Ammon's horn (tissue), 1 donor: ENCODE results near the gene KIF16B.
"Not testable (repeated sequence)": the region's sequence is repeated elsewhere in the genome, so short reads cannot be mapped to it uniquely, and the experiment has no call there.

ENCODE experiments used
- DNase-seq: peaks from one replicate; pipeline ENCODE4 v3.0.0-alpha.2; 2016; ENCODE audit warnings: low spot score

KIF16B gene

DNA sequence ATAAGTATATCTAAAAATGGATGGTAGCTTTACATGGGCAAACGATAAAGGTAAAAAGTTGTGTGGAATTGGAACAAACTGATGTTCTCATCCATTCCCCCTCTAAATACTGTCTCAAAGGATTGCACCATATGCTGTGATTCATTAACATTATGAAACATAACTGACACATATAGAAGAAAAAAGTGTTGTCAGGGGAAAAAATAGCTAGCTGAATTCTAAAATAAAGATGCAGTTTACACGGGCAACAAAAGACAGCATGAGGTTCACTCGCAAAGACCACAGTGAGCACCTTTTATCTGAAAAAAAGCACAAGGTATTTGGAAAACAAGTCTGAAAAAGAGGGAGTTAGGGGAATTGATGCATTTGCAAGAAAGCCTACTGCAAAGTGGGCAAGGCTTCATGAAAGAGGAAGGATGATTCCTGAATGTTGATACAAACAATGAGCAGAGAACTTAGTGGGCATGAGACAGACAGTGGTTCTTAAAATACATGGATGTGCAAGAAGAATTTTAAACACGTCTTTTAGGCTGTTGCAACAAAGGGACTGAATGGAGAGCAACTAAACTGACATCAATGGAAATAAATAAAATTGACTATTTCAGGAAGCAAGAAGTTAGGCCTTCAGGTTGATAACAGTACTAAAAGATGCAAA is 280.9 kb downstream of the KIF16B start:
- DNase-seq: no peak

DNA sequence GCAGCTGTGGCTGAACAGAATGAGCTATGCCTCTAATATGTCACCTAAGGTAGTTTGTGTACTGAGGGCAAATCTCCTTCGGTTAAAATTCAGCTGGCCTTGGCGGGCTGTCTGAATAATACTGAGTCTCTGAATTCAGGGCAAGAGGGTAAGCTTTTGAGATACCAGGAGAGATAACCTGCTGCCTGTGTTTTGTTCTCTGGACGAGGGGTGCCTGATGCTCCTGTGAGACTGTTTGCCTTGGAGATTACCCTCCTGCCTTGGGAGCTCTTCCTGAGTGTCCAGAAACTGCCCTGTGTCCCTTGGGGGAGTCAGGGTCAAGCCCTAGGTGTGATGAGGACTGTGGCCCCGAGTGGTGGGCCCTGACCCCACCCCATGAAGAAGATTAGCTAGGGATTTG is 282.9 kb downstream of the KIF16B start:
- DNase-seq: no peak

DNA sequence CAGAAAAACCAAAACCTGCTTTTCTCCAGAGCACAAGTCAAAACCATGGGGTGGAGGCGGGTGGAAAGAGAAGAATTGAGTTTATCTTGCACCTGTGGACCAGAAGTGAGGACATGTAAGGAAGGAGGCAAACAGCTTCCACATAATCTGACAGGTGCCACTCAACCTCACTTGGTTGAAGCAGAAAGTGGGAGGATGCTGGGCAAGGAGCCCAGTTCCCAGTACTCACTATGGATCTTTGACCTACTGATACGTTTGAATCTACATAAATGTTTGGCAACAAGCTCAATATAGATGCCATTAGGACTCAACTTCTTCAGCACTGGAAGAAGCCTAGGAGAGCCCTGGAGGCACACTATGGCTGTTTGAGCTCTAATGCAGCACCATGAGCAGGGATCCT is 285.5 kb downstream of the KIF16B start:
- no peak for DNase-seq

DNA sequence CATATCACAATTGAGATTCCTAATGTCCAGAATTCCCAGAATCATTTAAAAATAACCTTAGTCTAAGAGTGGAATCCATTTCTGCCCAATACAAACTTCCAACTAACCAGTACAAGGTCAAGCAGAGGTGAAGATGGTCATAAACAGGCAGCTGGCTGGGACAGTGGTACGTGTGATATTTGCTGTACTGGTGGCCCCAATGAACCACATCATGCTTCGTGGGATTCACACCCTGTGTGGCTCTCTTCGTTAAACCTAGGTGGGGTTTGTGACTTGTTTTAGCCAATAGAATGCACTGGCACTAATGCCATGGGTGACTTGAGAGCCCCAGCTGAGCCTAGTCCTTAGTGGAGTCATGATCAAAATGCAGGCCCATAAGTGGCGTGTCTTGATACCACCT is 286.6 kb downstream of the KIF16B start:
- DNase-seq: no peak

DNA sequence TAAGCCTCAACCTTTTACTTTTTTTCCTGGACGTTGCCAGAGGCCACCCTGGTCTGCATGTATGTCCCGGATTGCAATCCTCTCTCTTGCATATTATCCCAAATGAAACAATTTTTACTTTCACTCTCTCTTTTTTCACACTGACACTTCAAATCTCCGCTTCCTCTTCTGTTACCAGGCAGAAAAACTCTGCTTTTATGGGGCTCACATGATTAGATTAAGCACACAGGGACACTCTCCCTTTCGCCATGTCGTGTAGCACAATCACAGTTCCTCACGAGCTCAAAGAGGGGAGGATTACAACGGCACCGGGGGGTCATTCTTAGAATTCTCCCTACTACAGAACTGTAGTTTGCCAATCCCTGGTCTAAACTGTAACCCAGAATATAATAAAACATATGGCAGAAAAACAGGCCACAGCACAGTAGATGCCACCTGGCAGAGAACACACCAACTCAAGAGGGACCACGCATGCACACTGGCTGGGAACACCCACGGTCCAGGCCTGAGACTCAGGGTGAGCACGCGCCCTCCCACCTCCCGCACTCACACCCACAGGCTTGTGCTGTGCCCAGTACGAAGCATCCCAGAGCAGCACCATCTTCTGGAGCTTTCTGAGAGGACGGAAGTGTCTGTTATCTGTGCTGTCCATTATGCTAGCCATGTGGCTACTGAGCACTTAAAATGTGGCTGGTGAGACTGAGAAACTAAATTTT is 288.7 kb downstream of the KIF16B start:
- no peak for DNase-seq

DNA sequence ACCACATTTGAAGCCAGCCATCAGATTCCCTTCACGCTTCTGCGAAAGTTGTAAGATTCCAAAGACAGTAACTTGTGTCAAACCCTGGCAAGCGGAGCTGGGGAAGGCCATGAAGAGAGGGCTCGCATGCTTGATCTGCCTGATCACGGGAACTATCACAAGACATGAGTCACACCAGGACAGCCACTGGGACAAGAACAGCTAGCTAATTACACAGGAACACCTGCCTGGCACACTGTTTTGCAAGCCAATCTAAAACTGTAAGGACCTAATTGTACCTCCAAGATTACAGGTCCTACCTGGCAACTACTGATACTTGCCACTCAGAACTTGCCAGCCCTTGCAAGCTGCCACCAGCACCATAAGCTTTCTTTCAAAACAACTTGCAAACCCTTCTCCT is 289.3 kb downstream of the KIF16B start:
- no peak for DNase-seq

DNA sequence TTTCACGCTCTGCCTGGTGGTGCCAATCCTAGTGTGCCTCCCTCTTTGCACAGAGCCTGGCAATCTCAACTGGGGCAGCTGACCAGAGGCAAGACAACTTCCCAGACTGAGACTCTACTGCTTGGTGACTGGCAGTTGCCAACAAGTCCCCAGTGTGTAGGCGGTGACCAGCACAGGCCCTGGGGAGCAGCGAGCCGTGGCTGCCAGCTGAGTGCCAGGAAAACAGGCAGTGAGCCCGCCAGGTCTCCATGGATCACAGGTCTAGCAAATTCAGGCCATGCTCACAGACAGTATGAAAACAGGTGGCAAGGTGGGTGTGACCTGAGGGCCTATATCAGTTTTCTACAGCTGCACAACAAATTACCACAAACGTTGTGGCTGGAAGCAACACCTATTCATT is 289.9 kb downstream of the KIF16B start:
- no peak for DNase-seq

DNA sequence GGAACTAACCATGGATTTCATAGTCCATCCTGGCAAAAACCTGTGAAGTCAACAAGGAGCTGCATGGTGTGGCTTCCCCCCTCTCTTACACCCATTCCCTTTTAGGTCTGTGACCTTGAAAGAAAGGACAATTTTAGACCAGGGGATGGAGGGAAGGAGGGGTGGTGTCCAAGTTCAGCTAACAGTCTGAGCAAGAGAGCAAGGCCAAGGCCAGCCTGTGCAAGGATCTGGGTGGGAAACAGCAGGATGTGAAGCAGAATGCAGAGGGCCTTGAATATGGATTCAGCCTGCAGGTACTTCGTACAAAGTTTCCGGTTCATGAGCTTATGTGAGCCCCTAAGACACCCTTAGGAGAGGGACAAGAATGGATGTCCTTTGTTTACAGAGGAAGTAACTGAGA is 293.0 kb downstream of the KIF16B start:
- no peak for DNase-seq

DNA sequence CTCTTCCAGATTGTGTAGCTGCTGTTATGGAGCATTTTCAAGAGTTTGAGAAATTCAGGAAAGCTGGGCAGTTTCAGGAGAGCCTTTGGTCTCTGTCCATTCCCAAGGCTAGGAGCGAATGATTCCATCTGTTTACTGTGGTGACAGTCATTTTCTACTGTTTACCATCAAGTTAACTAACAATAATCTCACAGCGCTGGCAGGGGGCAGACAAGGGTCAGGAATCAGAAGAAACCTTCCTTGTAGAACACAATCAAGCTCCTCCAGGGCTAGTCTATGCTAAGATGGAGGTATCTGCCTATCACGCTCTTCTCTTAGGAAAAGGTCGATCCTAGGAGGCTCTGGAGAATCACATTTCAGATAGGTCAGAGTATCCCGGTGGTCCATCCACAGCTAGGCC is 293.9 kb downstream of the KIF16B start:
- DNase-seq: no peak

DNA sequence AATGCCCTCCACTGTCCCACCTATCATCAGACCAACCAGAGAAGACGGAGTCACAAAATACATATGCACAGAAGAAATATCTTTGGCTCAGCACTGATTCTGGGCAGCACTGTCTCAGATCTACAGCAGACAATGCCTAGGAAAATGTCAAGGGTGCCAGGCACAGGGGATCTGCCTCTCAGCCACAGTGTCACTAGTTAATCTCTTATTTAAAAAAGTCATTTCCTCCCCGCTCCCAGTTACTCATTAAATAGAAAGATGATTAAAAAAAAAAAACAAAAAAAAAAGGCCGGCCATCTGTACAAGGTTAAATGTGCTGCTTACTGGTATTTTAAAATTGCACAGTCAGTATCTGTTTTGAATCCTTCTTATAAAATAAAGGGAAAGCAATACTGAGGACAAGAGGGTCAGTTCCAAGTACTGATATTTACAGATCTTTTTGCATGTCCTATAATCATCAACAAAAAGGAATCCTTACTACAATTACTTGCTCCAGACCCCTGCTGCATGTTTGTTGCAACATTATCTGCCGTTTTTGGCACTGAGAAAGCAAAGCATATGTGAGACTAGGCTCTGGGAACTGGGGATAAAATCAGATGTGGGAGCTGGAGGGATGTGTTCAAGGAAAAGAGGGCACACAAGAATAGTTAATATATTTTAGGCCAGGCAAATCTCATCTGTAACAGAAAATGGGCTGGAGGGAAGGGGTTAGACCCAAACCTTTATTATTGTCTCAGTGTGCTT is 299.3 kb downstream of the KIF16B start:
- DNase-seq: no peak

DNA sequence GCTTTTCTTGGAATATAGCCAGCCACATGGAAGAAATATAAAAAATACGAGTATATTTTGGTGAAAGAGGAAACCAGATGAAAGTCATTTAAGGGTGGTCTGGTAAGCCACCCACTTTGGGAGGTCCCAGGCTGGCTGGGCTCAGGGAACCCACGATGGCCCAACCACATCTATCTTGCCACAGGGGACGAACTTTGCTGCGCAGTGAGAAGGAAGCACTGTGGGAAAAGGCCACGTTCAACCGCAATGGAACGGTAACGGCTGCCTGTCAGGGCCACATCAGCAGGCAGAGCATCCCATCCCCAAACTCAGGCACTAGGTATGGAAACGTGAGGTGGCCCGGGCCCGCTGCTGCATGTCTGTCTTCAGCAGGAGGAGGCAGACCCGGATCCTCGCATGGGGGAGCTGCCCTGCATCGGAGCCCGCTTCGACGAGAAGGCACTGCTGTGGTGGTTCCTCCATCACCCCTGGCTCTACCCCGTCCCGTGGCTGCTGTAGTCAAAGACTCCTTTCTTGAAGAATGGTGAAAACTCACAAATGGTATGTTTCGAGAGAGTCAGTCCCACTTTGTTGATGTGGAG is 300.4 kb downstream of the KIF16B start:
- DNase-seq: no peak

DNA sequence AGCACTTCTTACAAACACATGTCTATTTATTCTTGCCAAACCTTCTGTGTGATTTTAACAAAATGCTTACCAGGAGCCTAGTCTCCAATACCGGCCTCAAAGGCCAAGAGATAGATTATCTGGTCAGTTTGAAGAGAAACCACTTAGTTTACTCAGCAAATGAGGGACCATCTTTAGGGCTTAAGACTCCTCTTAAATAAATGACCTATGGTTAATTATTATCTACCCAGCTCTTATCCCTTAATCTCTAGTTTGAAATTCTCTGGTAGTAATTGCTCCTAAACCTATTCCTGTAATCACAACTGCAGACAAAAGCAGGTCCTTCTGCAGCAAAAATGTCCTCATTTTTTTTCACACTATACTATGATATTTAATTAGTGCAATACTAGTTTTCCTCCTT is 301.8 kb downstream of the KIF16B start:
- no peak for DNase-seq

DNA sequence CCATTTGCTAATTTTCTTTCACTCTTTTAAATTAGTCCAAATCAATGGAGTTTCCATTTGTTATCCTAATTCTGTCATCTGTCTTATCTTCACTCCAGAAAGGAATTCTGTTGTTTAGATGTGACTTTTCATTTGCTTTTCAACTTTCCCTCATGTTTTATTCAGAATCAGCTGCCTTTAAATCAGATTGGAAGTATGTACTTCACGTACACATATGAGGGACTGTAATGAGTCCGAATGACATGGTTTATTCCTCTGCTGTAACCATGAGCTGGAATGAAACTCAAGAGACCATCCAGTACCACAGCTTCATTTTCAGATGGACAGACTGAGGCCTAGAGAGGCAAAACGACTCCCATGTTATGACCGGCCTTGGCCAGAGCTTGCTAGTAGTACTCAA is 302.3 kb downstream of the KIF16B start:
- no peak for DNase-seq

DNA sequence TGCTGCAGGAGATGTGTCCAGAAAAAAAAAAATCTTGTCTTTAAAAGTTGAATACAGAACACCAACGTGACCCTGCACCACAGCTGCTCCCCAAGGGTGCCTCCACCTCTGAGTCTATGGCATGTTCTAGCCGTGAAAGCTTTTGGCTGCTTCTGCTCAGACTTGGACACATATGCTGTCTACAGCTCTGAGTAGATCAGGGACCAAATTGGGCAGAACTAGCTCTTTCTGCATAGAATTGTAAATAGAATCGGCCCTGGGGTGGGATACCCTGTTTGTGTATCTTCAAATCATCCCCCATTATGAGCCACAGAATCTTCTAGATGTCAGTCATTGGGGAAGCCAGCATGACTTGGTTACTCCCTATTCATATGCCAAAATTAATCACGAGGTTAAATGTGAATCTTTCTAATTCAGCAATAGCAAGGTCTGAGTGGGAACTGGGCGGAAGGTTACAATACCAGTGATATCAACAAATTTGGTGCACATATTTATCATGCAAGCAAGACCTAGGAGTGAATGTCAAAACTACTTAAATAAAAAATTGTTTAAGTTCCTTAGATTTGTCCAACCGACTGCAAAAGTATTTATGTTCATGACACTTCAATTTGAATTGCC is 302.8 kb downstream of the KIF16B start:
- DNase-seq: no peak

DNA sequence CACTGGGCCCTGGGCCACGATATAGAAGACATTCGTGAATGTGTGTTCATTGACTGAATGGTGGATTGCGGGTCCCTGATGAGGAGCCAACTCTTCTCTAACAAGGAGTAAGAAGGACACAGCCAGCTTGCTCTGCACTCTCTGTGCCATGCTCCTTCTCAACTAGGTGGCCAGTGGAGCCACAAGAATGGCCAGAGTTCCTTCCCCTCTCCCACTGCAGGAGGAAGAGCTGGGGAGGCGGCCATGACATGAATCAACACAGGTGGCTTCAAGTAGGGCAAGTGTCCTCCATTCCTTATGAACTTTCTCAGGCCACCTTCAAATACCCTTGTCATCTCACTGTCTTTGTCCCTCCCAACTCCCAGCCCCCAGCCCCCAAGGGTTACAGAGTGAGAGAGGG is 305.7 kb downstream of the KIF16B start:
- no peak for DNase-seq

DNA sequence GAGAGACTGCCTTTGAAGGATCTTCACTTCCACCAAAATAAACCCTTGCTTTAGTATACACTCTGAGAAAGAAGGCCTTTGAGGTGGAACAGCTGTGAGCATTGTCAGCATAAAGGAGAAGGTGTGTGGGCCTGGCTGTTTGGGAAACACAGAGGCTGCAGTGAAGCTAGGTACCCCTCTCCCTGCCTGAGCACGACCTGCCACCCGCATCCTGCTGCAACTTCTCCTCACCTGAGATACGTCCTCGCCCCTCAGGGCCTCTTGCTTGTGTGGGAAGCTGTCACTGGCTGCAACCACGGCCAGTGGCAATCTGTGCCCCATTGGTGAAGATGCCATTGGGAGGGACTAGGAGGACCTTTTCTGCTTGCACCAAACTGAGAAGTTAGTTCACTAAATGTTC is 307.9 kb downstream of the KIF16B start:
- DNase-seq: no peak

DNA sequence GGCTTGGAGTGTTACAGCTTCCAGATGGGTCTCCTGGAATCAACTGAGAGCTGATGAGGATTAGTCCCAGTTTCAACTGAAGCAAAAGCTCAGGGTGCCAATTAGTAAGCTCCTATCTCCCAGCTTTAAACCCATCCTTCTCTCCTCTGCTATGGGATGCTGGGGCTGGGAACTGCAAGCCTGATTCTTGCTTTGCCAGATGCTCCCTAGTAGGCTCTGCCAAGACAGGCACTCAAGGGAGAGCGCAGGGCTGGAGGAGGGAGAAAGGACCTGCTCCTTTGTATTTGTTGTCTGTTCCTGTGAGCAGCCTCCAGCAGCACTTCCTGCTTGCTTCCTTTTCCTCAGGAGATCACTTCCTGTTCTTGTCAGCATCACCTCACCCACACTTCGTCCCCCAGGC is 309.7 kb downstream of the KIF16B start:
- DNase-seq: peak; percentile 43

DNA sequence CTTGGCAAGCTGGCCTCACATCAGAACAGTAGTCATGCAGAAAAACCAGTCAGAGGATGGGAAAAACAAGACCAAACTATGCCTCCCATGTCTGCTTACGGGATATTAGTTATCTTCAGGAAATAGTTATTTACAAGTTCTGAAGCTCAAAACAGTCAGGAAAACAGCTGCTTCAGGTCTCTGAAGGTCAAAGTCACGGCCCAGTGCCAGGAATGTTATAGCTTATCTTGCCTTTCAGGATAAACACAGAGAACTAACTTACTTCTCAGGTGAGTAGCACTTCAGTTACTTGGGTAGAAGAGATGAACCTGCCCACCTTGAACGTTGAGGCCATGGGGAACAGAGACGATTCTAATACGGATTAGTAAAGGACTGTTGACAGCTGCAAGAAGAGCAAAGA is 310.7 kb downstream of the KIF16B start:
- no peak for DNase-seq

DNA sequence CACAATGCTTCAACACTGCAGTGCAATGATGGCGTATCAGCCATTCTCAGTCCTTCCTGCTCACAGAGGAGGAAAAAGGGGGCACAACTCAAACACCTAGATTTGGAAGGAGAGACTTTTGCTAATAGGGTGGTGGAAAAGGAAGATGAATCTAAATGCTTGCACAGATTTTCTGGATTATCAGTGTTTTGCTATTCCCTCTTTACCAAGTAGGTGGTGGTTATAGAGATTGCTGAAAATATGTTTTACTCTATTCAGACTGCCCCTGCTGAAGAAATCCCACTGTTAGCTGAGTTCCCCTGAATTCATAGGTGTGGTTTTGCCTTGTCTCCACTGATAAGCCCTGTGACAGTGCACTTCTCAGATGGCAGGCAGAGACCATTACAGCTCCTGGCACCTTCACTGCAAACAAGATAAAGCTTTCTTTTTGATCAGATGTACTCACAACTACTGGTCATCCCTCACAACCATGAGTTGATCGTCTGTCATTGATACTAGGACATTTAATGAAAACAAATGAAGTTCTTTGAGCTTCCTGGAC is 311.4 kb downstream of the KIF16B start:
- DNase-seq: no peak

DNA sequence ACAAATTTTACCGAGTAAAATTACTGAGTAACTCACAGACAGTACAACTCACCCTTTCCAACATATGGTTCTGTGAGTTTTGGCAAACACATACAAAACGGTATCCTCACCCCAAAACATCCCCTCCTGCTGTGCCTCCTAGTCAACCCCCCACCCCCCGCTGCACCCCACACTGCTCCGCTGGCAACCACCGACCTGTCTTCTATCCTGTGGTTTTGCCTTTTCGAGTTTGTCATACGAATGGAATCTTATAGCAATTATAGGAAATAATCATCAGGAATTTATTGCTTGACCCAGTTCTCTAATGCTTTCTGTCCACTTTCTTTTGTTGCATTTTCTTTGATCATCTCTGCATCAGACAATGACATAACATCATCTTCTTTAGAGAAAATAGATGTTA is 312.3 kb downstream of the KIF16B start:
- no peak for DNase-seq

DNA sequence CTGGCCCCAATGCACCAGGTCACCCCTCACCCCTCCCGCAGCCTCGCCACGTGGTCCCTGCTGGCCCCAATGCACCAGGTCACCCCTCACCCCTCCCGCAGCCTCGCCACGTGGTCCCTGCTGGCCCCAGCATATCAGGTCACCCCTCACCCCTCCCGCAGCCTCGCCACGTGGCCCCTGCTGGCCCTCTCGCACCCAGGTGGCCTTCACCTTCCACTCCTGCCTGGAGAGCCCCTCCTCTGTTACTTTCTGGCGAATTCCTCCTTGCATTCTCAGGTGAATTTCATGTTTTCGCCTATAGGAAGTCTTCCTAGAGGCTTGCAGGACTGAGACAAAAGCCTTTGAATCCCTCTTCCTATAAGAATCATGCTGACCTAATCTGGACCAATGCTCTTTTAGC is 313.1 kb downstream of the KIF16B start:
- not testable (repeated sequence) for DNase-seq

DNA sequence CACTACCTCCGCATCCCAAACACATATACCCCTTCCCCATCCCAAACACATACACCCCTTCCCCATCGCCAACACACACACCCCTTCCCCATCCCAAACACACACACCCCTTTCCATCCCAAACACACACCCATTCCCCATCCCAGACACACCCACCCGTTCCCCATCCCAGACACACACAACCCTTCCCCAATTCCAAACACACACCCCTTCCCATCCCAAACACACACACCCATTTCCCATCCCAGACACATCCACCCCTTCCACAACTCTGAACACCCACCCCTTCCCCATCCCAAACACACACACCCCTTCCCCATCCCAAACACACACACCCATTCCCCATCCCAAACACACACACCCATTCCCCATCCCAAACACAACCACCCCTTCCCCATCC is 314.5 kb downstream of the KIF16B start:
- no peak for DNase-seq
